Measurements from ENCODE around the gene ATP2C1.

Gene ATP2C1

DNA sequence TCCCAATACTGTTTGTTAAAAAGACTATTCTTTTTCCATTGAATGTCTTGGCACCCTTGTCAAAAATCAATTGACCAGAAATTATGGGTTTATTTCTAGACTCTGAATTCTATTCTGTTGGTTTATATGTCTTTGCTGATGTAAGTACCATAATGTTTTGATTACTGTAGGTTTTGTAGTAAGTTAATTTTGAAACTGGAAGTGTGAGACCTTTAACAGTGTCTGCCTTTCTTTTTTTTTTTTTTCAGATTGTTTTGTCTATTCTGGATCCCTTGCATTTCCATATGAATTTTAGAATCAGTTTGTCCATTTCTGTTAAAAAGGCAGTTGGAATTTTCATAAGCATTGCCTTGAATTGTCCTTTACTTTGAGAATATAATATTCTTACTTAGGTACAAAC lies 13.6 kb downstream of the ATP2C1 start:
- no peaks in the 10 kb centered on the region for H3K9me3 ChIP-seq (ENCODE audit: insufficient read depth, low read length)
- H3K27ac ChIP-seq (ENCODE audit: low read depth, low read length): no peak overlapping the region
- no peak overlapping the region for H2AFZ ChIP-seq (ENCODE audit: low read depth, low read length, severe bottlenecking)
- H3K4me3 ChIP-seq (ENCODE audit: insufficient read depth, low read length, poor library complexity, severe bottlenecking): no peak overlapping the region
- no peaks in the 10 kb centered on the region for H3K27me3 ChIP-seq (ENCODE audit: low read length)
- no peaks in the 10 kb centered on the region for H3F3A ChIP-seq (ENCODE audit: insufficient read depth)
- no peak for TF ChIP-seq EZH2phosphoT487 (conservative IDR thresholded peaks at IDR 0.05; ENCODE audit: low read length)
- TF ChIP-seq, protein P1, sequence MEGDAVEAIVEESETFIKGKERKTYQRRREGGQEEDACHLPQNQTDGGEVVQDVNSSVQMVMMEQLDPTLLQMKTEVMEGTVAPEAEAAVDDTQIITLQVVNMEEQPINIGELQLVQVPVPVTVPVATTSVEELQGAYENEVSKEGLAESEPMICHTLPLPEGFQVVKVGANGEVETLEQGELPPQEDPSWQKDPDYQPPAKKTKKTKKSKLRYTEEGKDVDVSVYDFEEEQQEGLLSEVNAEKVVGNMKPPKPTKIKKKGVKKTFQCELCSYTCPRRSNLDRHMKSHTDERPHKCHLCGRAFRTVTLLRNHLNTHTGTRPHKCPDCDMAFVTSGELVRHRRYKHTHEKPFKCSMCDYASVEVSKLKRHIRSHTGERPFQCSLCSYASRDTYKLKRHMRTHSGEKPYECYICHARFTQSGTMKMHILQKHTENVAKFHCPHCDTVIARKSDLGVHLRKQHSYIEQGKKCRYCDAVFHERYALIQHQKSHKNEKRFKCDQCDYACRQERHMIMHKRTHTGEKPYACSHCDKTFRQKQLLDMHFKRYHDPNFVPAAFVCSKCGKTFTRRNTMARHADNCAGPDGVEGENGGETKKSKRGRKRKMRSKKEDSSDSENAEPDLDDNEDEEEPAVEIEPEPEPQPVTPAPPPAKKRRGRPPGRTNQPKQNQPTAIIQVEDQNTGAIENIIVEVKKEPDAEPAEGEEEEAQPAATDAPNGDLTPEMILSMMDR (IDR thresholded peaks at IDR 0.05; ENCODE audit: insufficient read depth, low read length, poor library complexity, severe bottlenecking): no peak
- H3K4me2 ChIP-seq (ENCODE audit: low read depth, low read length, poor library complexity, severe bottlenecking): peak overlapping the region; percentile 2
- H3K9ac ChIP-seq (ENCODE audit: low read length): no peak overlapping the region
- H3K36me3 ChIP-seq (ENCODE audit: low read length): no peaks in the 10 kb centered on the region
- H4K20me1 ChIP-seq (ENCODE audit: low read depth, low read length): peaks cover 12% of the 10 kb centered on the region; the same call in 1 of the 2 replicates
- peaks cover 69% of the 10 kb centered on the region for H3K79me2 ChIP-seq (ENCODE audit: insufficient read depth, low read length)
- no peaks in the 10 kb centered on the region for H3K9me2 ChIP-seq (replicated peaks; ENCODE audit: insufficient read depth, low read length)

DNA sequence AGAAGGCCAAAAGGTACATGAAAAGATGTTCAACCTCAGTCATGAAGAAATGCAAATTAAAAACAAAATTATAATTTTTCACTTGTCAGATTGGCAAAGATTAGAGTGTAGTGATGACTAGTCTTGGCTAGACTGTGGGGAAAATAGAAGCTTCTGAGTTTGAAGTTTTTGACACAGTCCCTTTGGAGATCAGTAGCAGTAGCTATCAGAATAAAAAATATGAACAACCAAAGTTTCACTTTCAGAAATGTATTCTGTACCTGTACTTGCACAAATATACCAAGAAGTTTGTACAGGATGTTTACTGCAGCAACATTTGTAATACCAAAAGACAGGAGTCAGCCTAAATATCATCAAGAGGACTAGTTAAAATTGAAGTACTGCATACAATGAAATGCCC lies 14.1 kb downstream of the ATP2C1 start:
- H3K36me3 ChIP-seq (ENCODE audit: low read length): no peaks in the 10 kb centered on the region
- peaks cover 7% of the 10 kb centered on the region; the same call in 1 of the 2 replicates for H4K20me1 ChIP-seq (ENCODE audit: low read depth, low read length)
- H3F3A ChIP-seq (ENCODE audit: insufficient read depth): no peaks in the 10 kb centered on the region
- no peak for TF ChIP-seq EZH2phosphoT487 (conservative IDR thresholded peaks at IDR 0.05; ENCODE audit: low read length)
- TF ChIP-seq, protein P1 (IDR thresholded peaks at IDR 0.05; ENCODE audit: insufficient read depth, low read length, poor library complexity, severe bottlenecking): no peak
- H3K9me3 ChIP-seq (ENCODE audit: insufficient read depth, low read length): no peaks in the 10 kb centered on the region
- no peaks in the 10 kb centered on the region for H3K9me2 ChIP-seq (replicated peaks; ENCODE audit: insufficient read depth, low read length)
- H3K27me3 ChIP-seq (ENCODE audit: low read length): no peaks in the 10 kb centered on the region
- no peak overlapping the region for H3K9ac ChIP-seq (ENCODE audit: low read length)
- H2AFZ ChIP-seq (ENCODE audit: low read depth, low read length, severe bottlenecking): no peak overlapping the region
- no peak overlapping the region for H3K27ac ChIP-seq (ENCODE audit: low read depth, low read length)
- H3K4me3 ChIP-seq (ENCODE audit: insufficient read depth, low read length, poor library complexity, severe bottlenecking): no peak overlapping the region
- H3K4me2 ChIP-seq (ENCODE audit: low read depth, low read length, poor library complexity, severe bottlenecking): peak overlapping the region; percentile 2
- peaks cover 64% of the 10 kb centered on the region for H3K79me2 ChIP-seq (ENCODE audit: insufficient read depth, low read length)

DNA sequence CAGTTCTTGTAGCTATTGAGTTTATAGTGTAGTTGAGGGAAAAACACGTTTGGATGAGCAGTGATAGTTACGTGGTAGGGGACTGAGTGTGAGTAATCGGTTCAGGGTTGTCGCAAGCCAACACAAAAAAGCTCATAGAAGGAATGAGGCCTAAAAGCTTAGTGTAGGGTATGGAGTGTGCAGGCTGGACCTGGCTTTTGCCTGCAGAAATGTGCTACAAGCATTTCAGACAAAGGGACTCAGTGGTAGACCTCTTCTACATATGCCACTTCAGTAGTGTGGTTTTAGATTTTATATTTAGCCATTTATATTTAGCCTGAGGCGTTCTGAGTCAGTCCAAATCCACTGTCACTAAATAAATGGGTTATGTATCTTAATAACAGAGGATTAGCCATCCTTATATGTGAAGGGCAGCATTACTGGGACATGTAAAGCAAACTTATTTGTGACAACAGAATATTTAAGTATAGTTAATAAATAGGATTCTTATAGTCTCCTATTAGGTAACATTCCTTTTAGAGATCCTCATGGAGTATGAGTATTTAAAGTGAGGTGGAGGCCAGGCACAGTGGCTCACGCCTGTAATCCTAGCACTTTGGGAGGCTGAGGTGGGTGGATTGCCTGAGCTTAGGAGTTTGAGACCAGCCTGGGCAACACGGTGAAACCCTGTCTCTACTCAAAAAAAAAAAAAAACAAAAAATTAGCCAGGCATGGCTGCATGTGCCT lies 21.8 kb downstream of the ATP2C1 start:
- Histone ChIP-seq H3F3A (ENCODE audit: insufficient read depth) (peaks cover 16% of the 10 kb centered on the region), H3K9me3 (ENCODE audit: insufficient read depth, low read length) (no peaks in the 10 kb centered on the region), H3K27ac (ENCODE audit: low read depth, low read length) (peak overlapping the region; percentile 61), H2AFZ (ENCODE audit: low read depth, low read length, severe bottlenecking) (no peak overlapping the region), H3K9me2 (replicated peaks; ENCODE audit: insufficient read depth, low read length) (no peaks in the 10 kb centered on the region), H3K4me3 (ENCODE audit: insufficient read depth, low read length, poor library complexity, severe bottlenecking) (no peak overlapping the region), H4K20me1 (ENCODE audit: low read depth, low read length) (no peaks in the 10 kb centered on the region), H3K9ac (ENCODE audit: low read length) (peak overlapping the region; percentile 23; the same call in 1 of the 2 replicates), H3K79me2 (ENCODE audit: insufficient read depth, low read length) (peaks cover 52% of the 10 kb centered on the region), H3K36me3 (ENCODE audit: low read length) (no peaks in the 10 kb centered on the region), H3K27me3 (ENCODE audit: low read length) (no peaks in the 10 kb centered on the region), H3K4me2 (ENCODE audit: low read depth, low read length, poor library complexity, severe bottlenecking) (peak overlapping the region; percentile 47)
- TF ChIP-seq, protein P1 (IDR thresholded peaks at IDR 0.05; ENCODE audit: insufficient read depth, low read length, poor library complexity, severe bottlenecking): no peak
- TF ChIP-seq EZH2phosphoT487 (conservative IDR thresholded peaks at IDR 0.05; ENCODE audit: low read length): no peak

Measured in SU-DHL-6 (cell line).